Measurements from ENCODE around the gene SNRPE.

SNRPE gene

DNA sequence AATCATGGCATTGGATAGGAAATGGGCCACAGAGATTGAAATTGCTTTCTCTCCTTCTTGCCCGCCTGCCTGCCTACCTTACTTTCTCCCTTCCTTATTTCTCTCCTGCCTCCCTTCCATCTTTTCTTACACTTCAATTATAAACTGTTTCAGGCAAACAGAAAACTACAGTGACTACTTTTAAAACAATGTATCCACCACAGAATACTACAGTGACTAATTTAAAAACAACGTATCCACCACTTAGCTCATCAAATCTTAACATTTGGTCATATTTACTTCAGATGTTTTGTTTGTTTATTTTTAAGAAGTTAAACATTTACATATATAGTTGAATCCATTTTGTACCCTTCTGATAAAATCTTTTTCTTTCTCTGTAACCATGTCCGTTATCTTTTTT, 54.4 kb downstream of the SNRPE start:
- Histone ChIP-seq H3K79me2 (ENCODE audit: insufficient read depth, low read length) (no peaks in the 10 kb centered on the region), H3K4me3 (ENCODE audit: low read length, poor library complexity, severe bottlenecking) (no peak overlapping the region), H3F3A (ENCODE audit: low read depth) (no peaks in the 10 kb centered on the region), H4K20me1 (ENCODE audit: insufficient read depth, low read length, poor library complexity, severe bottlenecking) (no peaks in the 10 kb centered on the region), H3K27me3 (ENCODE audit: insufficient read depth, low read length, poor library complexity, severe bottlenecking) (no peaks in the 10 kb centered on the region), H3K36me3 (ENCODE audit: insufficient read depth, low read length) (no peaks in the 10 kb centered on the region), H3K9me3 (ENCODE audit: insufficient read depth, low read depth, low read length) (no peaks in the 10 kb centered on the region), H3K9ac (ENCODE audit: low read depth, low read length, poor library complexity, severe bottlenecking) (no peak overlapping the region), H3K9me2 (replicated peaks; ENCODE audit: low read depth, low read length) (no peaks in the 10 kb centered on the region), H3K4me2 (ENCODE audit: low read depth, low read length, poor library complexity, severe bottlenecking) (no peak overlapping the region), H2AFZ (ENCODE audit: low read length) (no peak overlapping the region), H3K4me1 (ENCODE audit: insufficient read depth, low read length, poor library complexity, severe bottlenecking) (peaks cover 18% of the 10 kb centered on the region)
- TF ChIP-seq, protein P1, sequence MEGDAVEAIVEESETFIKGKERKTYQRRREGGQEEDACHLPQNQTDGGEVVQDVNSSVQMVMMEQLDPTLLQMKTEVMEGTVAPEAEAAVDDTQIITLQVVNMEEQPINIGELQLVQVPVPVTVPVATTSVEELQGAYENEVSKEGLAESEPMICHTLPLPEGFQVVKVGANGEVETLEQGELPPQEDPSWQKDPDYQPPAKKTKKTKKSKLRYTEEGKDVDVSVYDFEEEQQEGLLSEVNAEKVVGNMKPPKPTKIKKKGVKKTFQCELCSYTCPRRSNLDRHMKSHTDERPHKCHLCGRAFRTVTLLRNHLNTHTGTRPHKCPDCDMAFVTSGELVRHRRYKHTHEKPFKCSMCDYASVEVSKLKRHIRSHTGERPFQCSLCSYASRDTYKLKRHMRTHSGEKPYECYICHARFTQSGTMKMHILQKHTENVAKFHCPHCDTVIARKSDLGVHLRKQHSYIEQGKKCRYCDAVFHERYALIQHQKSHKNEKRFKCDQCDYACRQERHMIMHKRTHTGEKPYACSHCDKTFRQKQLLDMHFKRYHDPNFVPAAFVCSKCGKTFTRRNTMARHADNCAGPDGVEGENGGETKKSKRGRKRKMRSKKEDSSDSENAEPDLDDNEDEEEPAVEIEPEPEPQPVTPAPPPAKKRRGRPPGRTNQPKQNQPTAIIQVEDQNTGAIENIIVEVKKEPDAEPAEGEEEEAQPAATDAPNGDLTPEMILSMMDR (conservative IDR thresholded peaks at IDR 0.05; ENCODE audit: low read length): no peak
- no peak for TF ChIP-seq EZH2phosphoT487 (IDR thresholded peaks at IDR 0.05; ENCODE audit: borderline replicate concordance)

DNA sequence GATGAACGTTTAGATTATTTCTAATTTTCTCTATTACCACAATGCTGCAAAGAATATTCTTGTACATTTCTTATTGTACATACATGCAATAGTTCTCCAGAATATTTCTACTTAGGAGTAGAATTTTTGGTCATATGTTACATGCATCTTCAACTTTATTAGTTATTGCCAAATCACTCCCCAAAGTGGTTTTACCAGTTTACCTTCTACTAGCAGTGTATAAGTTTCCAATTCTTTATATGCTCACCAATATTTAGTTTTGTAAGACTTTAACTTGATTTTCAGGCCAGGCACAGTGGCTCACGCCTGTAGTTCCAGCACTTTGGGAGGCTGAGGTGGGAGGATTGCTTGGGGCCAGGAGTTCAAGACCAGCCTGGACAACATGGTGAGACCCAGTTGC, 55.4 kb downstream of the SNRPE start:
- no peaks in the 10 kb centered on the region for H3K79me2 ChIP-seq (ENCODE audit: insufficient read depth, low read length)
- H3F3A ChIP-seq (ENCODE audit: low read depth): no peaks in the 10 kb centered on the region
- H3K4me3 ChIP-seq (ENCODE audit: low read length, poor library complexity, severe bottlenecking): no peak overlapping the region
- no peak overlapping the region for H3K4me2 ChIP-seq (ENCODE audit: low read depth, low read length, poor library complexity, severe bottlenecking)
- H2AFZ ChIP-seq (ENCODE audit: low read length): no peak overlapping the region
- H3K9me3 ChIP-seq (ENCODE audit: insufficient read depth, low read depth, low read length): no peaks in the 10 kb centered on the region
- no peaks in the 10 kb centered on the region for H3K27me3 ChIP-seq (ENCODE audit: insufficient read depth, low read length, poor library complexity, severe bottlenecking)
- H3K9ac ChIP-seq (ENCODE audit: low read depth, low read length, poor library complexity, severe bottlenecking): no peak overlapping the region
- no peak for TF ChIP-seq EZH2phosphoT487 (IDR thresholded peaks at IDR 0.05; ENCODE audit: borderline replicate concordance)
- TF ChIP-seq, protein P1 (conservative IDR thresholded peaks at IDR 0.05; ENCODE audit: low read length): no peak
- H3K9me2 ChIP-seq (replicated peaks; ENCODE audit: low read depth, low read length): no peaks in the 10 kb centered on the region
- H4K20me1 ChIP-seq (ENCODE audit: insufficient read depth, low read length, poor library complexity, severe bottlenecking): no peaks in the 10 kb centered on the region
- peaks cover 17% of the 10 kb centered on the region for H3K4me1 ChIP-seq (ENCODE audit: insufficient read depth, low read length, poor library complexity, severe bottlenecking)
- H3K36me3 ChIP-seq (ENCODE audit: insufficient read depth, low read length): no peaks in the 10 kb centered on the region

Measured in Loucy (cell line).